Measurements from ENCODE around the gene RPTOR.
A peak's percentile ranks its signal among the peaks of the same experiment; 100 is the strongest.

RPTOR gene

DNA sequence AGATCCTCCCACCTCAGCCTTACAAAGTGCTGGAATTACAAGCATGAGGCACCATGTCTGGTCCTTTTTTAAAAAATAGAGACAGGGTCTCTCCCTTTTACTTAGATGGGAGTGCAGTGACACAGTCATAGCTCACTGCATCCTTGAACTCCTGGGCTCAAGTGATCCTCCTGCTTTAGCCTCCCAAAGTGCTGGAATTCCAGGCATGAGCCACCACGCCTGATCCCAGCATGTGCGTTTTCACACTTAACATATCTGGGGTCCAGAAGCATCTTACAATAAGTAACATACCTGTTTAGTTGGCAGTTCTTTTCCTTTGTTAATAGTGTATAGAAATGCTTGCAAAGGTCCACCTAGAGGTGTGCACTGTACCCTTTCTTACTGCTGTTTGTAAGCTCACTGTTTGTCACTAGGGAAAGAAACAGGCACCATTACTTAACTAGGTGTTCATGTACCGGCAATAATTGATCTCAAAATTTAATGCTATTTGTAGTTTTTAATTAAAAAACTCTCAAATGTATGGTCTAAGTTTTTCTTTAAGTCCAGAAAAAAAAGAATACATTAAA, 221.7 kb downstream of the RPTOR start:
- DNase-seq (ENCODE audit: low spot score), result no peak

DNA sequence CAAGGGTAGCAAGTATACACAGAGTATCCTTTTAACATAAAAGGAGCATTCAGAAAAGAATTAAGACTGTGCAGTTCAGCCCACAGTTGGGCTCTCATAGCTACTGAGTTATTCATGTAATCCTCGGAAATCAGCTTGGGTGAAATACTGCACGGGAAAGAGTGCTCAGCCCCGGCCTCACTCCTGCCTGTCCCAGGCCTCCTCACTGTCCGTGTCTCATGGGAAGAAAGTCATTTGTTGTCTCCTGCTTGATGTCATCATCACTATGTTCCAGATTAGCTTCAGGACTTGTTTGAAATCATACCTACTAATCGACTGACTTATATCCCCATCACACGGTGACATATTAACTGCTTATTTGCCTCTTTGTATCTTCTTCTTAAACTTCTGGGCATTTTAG, 223.8 kb downstream of the RPTOR start:
- DNase-seq (ENCODE audit: low spot score), result no peak

DNA sequence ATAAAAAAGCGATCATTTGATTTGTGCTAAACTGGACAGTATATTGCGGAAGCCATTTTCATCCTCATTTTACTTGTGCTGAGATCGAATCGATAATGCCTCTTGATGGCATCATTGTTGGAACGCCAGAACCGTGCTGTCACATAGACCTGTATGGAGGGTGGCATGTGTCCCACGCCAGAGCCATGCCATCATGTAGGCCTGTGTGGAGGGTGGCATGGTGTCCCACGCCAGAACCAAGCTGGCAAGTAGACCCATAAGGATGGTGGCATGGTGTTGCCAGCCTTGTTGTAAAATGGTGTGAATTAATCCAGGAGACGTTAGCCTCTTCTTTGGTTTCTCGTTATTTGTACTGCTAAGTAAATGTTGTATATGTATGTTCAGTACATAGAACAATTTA, 224.3 kb downstream of the RPTOR start:
- no peak for DNase-seq (ENCODE audit: low spot score)

DNA sequence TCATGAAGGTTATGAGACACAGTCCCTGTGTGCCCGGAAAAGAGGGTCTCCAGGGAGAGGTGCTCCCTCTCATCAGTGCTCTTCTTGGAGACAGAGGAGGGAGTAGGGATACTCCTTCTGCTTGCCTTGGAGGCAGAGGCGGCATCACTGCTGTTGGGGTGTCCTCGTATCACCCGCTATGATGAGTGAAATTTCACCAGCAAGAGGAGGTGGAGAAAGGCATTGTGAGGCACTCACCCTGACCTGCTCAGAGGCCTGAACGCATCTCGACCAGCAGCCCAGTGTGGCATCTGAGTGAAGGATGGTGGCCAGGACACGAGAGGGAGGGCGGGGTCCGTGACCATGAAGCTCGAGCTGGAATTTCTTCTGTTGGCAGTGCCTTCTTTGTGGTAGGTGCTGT, 224.9 kb downstream of the RPTOR start:
- no peak for DNase-seq (ENCODE audit: low spot score)

DNA sequence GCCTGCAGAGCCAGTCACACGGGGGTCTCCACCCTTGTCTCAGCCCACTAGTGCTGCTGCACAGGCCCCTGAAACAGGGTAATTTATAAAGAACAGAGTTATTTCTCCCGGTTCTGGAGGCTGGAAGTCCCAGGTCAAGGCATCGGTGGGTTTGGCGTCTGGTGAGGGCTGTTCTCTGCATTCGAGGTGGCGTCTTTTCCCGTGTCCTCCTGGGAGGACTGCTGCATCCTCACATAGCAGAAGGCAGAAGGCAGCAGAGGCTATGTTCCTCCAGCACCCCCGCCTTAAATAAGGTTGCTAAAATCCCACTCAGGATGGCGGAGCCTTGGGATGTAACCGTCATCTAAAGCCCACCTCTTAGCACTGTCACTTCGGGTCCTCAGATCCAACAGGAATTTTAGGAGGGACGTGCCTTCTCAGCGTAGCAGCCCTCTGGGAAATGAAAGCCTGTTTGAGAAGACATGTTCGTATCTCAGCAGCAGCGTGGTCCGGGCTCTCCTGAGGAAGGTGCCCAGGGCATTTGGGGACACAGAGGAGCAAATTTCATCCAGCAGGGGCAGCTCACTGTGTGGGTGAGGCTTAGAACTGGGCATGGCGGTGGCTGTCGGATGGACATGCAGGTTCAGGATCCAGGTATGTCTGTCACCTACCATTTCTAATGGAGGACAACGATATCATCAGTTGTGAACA, 225.4 kb downstream of the RPTOR start:
- no peak for DNase-seq (ENCODE audit: low spot score)

DNA sequence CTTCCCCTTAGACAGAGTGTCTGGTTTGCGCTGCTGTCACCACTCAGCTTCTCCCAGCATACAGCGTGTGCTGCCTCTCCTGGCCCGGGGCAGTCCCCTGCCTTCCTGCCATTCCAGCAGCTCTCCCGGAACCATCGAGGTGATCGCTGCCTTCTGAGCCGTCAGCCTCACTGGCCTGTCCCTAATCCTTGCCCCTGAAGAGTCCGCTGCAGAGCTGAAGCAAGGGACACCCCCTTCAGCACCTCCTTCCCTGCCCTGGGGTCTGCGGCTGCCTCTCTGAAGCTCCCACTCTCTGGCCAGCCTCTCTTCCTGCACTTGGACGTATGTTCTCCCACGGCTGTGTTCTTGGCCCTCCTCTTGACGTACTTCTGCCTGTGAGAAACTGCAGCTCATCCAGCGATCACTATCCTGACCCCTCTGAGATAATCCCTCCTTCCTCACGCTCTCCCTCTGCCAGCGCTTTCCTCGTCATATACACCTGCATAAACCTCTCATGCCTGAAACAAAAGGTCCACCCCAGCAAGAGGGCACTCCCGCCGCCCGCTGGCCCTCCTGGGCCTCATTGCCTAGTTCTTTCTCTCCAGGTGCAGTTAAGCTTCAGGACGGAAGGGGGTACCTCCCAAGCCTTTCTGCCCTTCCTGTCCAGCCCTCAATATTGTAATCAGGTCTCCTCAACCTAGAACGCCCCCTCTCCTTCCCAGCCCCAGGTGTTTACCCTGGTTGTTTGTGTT, 226.4 kb downstream of the RPTOR start:
- no peak for DNase-seq (ENCODE audit: low spot score)

DNA sequence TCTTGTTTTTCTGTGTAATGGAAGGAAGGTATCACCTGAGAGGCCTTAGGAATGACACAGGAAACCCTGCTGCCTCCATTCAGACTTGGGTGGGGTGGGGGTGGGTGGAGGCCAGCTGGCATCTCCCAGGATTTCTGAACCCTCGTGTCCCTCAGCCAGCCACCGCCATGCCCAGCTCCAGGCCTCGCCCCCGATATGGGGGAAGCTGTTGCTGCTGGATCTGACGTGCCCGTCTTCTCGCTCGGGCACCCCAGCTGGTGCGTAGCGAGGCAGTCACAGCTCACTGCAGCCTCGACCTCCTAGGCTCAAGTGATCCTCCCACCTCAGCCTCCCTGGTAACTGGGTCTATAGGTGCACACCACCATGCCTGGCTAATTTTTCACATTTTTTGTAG, 227.0 kb downstream of the RPTOR start:
- no peak for DNase-seq (ENCODE audit: low spot score)

DNA sequence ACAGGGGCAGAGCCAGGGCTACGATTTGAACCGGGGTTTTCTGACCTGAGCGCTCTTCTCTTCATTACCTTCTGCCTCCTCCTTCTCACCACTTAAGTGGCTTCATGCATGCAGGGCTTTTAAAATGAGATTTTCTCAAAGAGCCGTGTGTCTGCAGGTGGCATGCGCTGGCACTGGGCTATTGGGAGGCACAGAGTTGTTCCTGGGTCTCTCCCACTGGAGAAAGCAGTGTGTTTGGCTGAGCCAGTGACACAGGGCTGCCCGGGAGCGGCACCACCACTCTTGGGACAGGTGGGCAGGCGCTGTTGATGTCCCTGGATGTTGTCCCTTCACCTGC, 228.2 kb downstream of the RPTOR start:
- no peak for DNase-seq (ENCODE audit: low spot score)

DNA sequence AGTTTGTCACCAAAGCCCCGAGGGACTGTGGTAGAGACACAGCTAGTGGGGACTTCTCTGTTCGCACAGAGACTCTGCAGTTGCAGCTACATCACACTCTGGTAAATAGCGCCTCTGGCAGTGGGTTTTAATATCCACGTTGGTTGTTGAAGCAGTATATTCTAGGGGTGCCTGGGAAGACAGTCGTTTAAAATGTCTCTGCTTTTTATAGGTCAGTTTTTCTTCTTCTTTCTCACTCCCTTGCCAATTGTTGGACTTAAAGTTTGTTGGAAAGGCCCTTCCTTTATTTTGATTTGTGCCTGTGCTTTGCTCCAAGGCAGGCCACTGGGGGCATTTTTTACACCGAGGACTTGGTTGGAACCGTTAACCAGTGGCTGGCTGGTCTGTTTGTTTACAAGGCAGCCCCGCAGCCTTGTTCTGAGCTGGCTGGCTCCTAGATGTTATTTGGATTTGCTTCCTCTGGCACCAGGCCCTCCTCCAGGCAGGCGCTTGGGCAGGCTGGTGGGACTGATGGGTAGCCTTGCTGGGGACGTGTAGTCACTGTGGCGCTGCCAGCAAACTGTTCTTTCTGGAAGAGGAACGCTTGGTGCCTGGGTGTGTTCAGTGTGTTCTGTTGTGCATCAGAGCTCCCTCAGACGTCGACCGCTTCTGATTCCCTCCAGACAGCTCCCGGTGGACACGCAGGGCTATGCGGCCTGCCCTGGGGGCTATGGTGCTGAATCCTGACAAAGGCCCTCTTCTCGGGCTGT, 228.8 kb downstream of the RPTOR start:
- peak; percentile 40 for DNase-seq (ENCODE audit: low spot score)

DNA sequence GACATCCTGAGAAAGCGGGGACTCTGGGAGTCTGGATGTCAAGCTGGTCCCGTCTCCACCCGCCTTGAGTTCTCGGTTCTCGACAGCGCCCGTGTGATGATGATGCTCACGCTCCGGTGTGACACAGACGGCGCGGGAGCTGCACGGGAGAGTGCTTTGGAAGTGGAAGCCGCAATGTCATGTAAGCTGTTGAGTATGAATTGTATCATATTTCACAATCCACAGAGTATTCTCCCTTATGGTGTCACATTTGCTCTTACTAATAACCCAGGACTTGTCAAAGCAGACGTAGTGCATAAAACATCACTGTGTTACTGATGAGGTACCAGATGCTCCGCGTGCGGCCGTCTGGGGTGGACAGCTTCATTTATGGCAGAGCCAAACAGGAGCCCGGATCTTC, 229.5 kb downstream of the RPTOR start:
- DNase-seq (ENCODE audit: low spot score), result no peak

DNA sequence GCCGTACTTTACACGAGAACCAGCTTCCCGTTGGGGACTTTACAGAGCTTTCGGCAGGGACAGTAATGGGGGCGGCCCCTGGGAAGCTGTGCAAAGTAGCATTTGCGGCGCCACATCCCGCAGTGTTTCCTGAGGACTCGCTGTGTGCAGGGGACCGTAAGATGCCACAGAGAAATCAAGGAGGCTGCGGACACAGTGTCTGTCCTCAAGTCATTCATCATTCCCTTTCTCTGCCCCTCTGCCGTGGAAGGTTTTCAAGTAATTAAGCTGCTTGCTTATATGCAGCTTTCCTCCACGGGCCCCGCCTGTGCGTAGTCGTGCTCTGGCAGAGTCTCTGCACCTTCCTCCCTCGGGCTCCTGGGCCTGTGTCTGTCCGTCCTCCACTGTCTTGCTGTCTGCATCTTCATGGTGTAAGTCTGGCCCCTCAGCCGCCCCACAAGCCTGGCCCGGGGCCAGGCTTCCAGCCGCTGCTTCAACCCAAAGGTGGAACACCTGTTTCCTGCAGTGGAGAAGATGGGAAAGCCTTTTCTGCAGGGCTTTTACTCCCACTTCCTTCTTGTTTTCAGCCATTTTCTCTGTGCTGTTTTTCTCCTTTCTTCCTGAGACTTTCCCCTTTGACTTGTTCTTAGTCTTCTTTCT, 230.1 kb downstream of the RPTOR start:
- DNase-seq (ENCODE audit: low spot score), result no peak

DNA sequence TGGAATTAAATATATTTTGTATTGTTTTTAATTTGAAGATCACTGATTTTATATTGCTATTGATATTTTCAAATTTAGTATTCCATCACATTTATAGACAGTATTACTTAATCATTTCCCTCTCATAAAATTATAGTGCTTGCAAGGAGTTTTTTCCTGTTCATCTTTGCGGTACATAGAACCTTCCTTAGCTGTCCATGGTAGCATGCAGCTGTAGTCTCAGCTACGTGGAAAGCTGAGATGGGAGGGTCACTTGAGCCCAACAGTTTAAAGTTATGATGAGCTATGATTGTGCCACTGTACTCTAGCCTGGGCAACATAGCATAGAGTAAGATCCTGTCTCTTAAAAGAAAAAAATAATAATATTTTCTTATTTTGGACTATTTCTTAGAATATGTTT, 231.2 kb downstream of the RPTOR start:
- no peak for DNase-seq (ENCODE audit: low spot score)

DNA sequence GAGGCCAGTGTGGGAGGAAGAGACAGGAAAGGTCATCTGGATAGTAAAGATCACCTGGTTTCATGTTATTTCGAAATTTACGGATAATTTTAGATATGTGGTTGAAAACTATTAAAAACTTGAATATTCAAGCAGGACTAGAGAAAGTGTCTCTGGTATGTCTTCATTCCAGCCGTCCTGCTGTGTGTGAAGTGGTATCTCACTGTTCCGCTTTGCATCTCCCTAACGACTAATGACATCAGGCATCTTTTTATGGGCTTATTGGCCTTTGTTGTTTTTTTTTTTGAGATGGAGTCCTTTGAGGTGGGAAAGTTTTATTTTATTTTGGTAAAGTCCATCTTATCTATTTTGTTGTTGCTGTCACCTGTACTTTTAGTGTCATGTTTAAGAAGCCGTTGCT, 232.6 kb downstream of the RPTOR start:
- no peak for DNase-seq (ENCODE audit: low spot score)

DNA sequence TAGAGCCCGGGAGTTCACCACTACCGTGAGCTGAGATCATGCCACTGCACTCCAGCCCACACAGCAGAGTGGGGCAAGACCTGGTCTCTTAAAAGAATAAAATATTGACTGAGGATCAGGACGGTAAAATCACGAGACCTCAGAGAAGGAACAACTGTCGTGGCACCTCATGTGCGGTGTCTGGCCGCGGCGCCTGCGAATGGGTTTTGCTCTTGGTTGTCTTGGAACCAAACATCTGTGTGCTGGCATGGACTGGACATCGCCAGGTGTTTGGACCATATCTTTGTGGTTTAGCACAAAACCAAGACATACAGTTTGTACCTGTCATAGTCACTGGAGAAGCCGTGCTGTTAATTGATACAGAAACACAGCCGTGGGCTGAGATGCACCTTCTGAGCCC, 234.1 kb downstream of the RPTOR start:
- no peak for DNase-seq (ENCODE audit: low spot score)

DNA sequence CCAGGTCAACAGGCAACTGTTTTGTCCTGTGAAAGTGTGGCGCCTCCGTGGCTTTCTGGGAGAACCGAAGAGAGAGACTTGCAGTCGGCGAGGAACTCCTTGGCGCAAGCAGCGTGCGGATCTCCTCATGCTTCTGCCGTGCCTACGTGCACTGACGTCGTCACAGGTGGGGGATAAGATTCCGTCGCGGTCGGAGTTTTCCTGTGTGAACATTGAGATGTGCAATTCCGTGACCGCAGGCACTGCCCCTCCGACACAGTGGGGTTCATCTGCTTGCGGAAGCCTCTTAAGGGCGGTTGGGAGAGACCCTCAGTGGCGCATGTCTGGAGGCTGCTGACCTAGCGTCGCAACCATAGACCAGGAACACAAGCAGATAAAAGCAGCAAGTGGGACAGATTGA, 234.7 kb downstream of the RPTOR start:
- DNase-seq (ENCODE audit: low spot score), result no peak

DNA sequence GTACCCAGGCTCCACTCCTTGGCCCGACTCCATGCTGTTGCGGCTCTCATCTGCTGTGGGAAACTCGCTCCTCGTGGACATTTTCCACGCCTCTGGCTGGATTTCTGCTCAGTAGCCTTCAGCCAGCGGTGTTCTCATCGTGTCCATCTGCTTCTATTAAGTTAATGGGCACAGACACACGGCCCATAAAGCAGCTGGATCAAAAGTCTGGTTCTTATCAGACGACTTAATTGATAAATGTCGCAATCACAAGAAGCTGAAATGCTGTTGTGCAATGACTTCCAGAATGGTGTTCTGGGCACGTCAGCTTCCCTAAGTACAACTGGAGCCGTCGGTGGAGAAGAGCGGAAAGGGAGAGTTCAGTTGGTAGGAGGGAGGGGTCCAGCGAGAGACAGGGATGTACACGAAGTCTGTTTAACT, 235.3 kb downstream of the RPTOR start:
- no peak for DNase-seq (ENCODE audit: low spot score)

DNA sequence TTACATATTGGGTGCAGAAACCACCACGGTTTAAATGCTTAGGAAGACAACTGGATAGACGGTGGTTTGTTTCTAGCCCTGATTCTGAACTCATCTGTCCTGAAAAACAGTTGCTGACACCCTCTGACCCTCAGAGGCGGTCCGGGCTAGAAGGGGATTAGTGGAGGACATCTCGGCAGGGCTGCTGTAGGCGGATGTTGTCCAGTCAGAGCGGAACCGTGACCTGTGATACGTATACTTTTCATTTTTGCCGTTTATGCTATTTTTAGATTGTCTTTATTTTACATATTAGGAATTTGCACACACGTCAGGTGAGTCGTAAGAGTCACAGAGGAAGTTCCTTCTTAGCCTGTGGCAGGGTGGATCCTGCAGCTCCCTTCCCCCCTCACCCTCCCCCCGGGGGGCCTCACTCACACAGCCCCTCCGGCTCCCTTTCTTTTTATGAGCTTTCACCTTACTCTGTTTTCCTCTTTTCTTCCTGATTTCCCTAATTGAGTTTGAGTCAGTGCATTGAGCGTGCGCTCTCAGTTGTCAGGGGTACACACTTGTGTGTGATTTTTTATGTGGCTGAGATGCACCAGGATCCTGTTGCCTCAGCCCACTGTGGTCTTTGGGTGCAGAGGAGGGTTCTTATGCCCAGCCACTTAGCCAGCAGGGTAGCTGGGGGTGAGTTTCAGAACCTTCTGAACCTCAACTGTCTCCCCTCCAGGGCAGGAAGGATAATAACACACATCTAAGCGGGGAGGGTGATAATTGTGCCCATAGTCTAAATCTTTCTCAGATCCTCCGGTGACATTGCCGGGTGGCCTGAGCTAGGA, 236.0 kb downstream of the RPTOR start:
- no peak for DNase-seq (ENCODE audit: low spot score)

DNA sequence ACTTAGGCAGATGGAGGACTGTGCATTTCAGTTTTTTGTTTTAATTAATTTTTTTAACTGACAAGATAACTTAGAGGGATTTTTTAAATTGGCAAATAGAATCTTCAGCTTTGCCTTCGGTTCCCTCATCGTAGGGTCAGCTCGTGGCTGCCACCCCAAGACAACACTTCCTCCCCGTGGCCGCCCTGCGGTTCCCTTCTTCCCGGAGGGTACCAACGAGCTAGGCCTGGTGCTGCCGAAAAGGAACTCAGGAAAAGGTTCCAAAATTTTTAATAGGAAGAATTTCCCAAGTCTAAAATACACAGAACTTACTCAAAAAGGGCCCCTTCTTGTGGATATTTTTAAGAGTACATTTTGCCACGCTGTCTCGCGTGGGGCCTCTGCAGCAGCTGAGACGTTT, 236.6 kb downstream of the RPTOR start:
- DNase-seq (ENCODE audit: low spot score), result no peak

DNA sequence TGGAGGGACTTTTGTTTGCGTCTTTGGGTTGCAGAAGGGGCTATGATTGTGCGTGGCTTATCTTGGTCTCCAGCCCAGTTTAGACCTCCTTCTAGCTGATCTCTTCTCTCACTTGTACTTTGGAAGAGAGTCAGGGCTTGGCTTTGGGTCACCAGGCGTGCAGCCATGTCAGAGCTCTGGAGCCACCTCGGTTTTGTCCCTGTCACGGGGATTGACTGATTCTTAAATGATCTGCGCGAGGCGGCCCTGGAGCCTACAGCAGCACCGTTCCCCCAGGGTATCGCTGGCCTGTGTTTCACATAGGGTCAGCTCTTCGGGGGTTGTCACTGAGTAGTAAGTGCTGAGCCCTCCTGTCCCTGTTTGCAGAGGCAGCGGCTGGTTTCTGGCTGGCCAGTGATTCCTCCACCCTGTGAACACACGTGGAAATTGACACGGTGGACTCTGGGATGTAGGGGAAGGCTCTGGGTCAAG, 237.2 kb downstream of the RPTOR start:
- no peak for DNase-seq (ENCODE audit: low spot score)

DNA sequence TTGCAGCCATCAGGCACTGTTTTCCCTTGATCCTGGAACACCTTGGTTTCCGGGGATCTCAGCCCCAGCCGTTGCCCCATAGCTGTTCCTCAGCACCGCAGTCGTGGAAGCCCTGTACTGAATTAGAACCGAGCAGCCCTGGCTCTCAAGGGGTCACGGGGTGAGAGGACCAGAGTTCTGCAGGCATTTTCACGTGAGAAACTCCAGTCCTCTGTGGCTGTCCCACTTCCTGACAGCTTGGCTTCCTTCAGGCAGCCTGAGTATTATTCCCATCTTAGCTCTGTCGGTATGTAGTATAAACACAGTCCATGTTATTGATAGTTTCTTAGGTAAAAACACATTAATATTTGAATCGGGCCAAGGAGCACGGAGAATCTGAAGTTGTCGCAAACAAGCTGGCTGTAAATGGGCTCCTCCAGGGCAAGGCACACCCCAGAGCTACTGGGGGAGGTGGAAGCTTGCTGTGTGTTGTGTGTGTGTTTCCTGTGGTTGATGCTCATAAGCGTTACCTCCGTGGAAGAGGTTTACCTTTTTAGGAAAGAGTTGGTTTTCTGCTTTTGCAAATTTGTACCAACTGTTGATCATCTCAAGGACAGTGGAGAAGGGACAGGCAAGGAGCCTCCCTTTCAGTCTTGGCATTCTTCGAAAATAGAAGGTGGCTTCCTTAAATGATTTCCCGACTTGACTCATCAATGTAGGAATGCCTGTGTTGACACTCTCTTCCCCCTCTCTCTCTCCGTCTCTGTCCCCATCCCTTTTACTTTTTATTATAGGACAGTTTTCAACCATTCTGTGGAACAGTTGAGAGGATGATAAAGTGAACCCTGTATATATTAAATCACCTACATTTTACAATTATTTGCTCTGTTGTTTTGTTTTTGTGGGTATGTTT, 238.1 kb downstream of the RPTOR start:
- no peak for DNase-seq (ENCODE audit: low spot score)

DNA sequence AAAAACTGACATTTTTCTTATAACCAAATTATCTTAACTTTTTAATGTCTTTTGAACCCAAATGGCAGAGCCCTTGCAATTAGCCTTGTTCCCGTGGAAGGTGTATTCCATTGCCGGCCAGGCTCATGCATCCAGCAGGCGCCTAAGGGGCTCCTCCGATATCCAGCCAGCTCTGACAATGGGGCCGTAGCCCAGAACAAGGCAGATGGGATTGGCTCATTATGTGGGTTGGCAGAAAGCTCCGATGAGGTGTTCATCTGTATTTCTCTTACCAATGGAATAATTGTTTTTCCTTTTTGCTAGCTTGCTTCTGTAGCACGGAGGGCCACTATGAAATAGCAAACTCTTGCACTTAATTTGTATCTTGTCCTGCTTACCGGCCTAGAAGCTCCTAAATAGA, 238.8 kb downstream of the RPTOR start:
- DNase-seq (ENCODE audit: low spot score), result no peak
